ENCODE data around the gene STK35.
"Not testable (repeated sequence)": the region's sequence is repeated elsewhere in the genome, so short reads cannot be mapped to it uniquely, and the experiment has no call there.

STK35 gene

GRCh38 chr20:2171266-2171790 lies 69.7 kb downstream of the STK35 start:
- no peak for DNase-seq (ENCODE audit: low read depth)
- H3K4me3 ChIP-seq (replicated peaks; ENCODE audit: low read depth, low read length), result no peak overlapping the region
- no peak for TF ChIP-seq CTCF (IDR thresholded peaks at IDR 0.05; ENCODE audit: low read length, missing control alignments)

GRCh38 chr20:2171840-2172239 lies 70.2 kb downstream of the STK35 start:
- not testable (repeated sequence) for DNase-seq (ENCODE audit: low read depth); H3K4me3 ChIP-seq (replicated peaks; ENCODE audit: low read depth, low read length)

- peak; percentile 64 for DNase-seq (ENCODE audit: low read depth)
- TF ChIP-seq CTCF (IDR thresholded peaks at IDR 0.05; ENCODE audit: low read length, missing control alignments), result peak; percentile 93
- no peak overlapping the region for H3K4me3 ChIP-seq (replicated peaks; ENCODE audit: low read depth, low read length)
Observed at GRCh38 chr20:2172305-2173175, 70.9 kb downstream of the STK35 start.

GRCh38 chr20:2173186-2173585 lies 71.6 kb downstream of the STK35 start:
- no peak for DNase-seq (ENCODE audit: low read depth)
- TF ChIP-seq CTCF (IDR thresholded peaks at IDR 0.05; ENCODE audit: low read length, missing control alignments), result no peak
- H3K4me3 ChIP-seq (replicated peaks; ENCODE audit: low read depth, low read length), result no peak overlapping the region

GRCh38 chr20:2174067-2174466 lies 72.4 kb downstream of the STK35 start:
- no peak overlapping the region for H3K4me3 ChIP-seq (replicated peaks; ENCODE audit: low read depth, low read length)
- TF ChIP-seq CTCF (IDR thresholded peaks at IDR 0.05; ENCODE audit: low read length, missing control alignments), result no peak
- no peak for DNase-seq (ENCODE audit: low read depth)

- no peak for TF ChIP-seq CTCF (IDR thresholded peaks at IDR 0.05; ENCODE audit: low read length, missing control alignments)
- DNase-seq (ENCODE audit: low read depth), result no peak
Observed at GRCh38 chr20:2176946-2177345, 75.3 kb downstream of the STK35 start.

GRCh38 chr20:2178318-2179232 lies 76.9 kb downstream of the STK35 start:
- no peak for TF ChIP-seq CTCF (IDR thresholded peaks at IDR 0.05; ENCODE audit: low read length, missing control alignments)
- peak; percentile 55 for DNase-seq (ENCODE audit: low read depth)
- no peak overlapping the region for H3K4me3 ChIP-seq (replicated peaks; ENCODE audit: low read depth, low read length)

More at GRCh38 chr20:2176946-2177345, 75.3 kb downstream of the STK35 start:
- H3K4me3 ChIP-seq (replicated peaks; ENCODE audit: low read depth, low read length), result no peak overlapping the region

Measured in fibroblast of pulmonary artery (primary cell).